GM23248 (cell line): ENCODE results near the gene ZNF41.

ENCODE experiments used
- EZH2 ChIP-seq: fragments of 200-600 bp; sonication (generic); IDR thresholded peaks from 2 replicates; pipeline ENCODE4 v1.6.1; 2018; ENCODE audit warnings: antibody characterized with exemption, mild to moderate bottlenecking; ENCODE audit not compliant: insufficient read depth, poor library complexity, severe bottlenecking
- EZH2phosphoT487 ChIP-seq: fragments of 200-600 bp; sonication (generic); IDR thresholded peaks from 2 replicates; pipeline ENCODE4 v1.6.1; 2018; ENCODE audit warnings: antibody characterized with exemption, moderate library complexity, mild to moderate bottlenecking, low read depth; ENCODE audit not compliant: insufficient read depth

GRCh38 chrX:47480576-47480975 lies 2.4 kb downstream of the ZNF41 start:
- TF ChIP-seq EZH2 (no peak), EZH2phosphoT487 (no peak)
